HEK293 (cell line): ENCODE measurements around the gene PA2G4.

Experiments used
- EGR2 ChIP-seq: fragments of 450-650 bp; formaldehyde crosslinking; IDR thresholded peaks from 2 replicates; pipeline ENCODE4 v1.5.1; 2016; ENCODE audit warnings: low read depth, missing biosample characterization, missing genetic modification characterization
- KLF16 ChIP-seq: fragments of 450-650 bp; formaldehyde crosslinking; IDR thresholded peaks from 2 replicates; pipeline ENCODE4 v1.5.1; 2017; ENCODE audit warnings: missing biosample characterization, missing genetic modification characterization
- KLF8 ChIP-seq: fragments of 450-650 bp; formaldehyde crosslinking; IDR thresholded peaks from 2 replicates; pipeline ENCODE4 v1.5.1; 2016; ENCODE audit warnings: missing biosample characterization, missing genetic modification characterization
- PRDM1 ChIP-seq: fragments of 450-650 bp; formaldehyde crosslinking; IDR thresholded peaks from 2 replicates; pipeline ENCODE4; 2016; ENCODE audit warnings: missing biosample characterization, missing genetic modification characterization
- SETDB1 ChIP-seq: IDR thresholded peaks from one replicate; pipeline ENCODE4 v1.6.1; 2017; ENCODE audit warnings: mild to moderate bottlenecking, low read length, moderate library complexity, mixed read lengths; ENCODE audit not compliant: insufficient read length
- SP2 ChIP-seq: fragments of 450-650 bp; formaldehyde crosslinking; IDR thresholded peaks from 2 replicates; pipeline ENCODE4 v1.5.1; 2016; ENCODE audit warnings: missing biosample characterization, missing genetic modification characterization
- TSHZ1 ChIP-seq: fragments of 450-650 bp; formaldehyde crosslinking; IDR thresholded peaks from 2 replicates; pipeline ENCODE4 v1.5.1; 2016; ENCODE audit warnings: missing biosample characterization, missing genetic modification characterization, borderline replicate concordance
- ZBTB49 ChIP-seq: fragments of 450-650 bp; formaldehyde crosslinking; IDR thresholded peaks from 2 replicates; pipeline ENCODE4 v1.5.1; 2016; ENCODE audit warnings: missing biosample characterization, missing genetic modification characterization, low read depth
- ZFP3 ChIP-seq: fragments of 450-650 bp; formaldehyde crosslinking; IDR thresholded peaks from 2 replicates; pipeline ENCODE4 v1.5.1; 2016; ENCODE audit warnings: low read depth, missing biosample characterization, missing genetic modification characterization
- ZNF121 ChIP-seq: fragments of 450-650 bp; formaldehyde crosslinking; IDR thresholded peaks from 2 replicates; pipeline ENCODE4 v1.5.1; 2016; ENCODE audit warnings: missing biosample characterization, missing genetic modification characterization
- ZNF169 ChIP-seq: fragments of 450-650 bp; formaldehyde crosslinking; IDR thresholded peaks from 2 replicates; pipeline ENCODE4 v1.5.1; 2016; ENCODE audit warnings: missing biosample characterization, missing genetic modification characterization
- ZNF214 ChIP-seq: fragments of 450-650 bp; formaldehyde crosslinking; IDR thresholded peaks from 2 replicates; pipeline ENCODE4 v1.5.1; 2017; ENCODE audit warnings: missing biosample characterization, mild to moderate bottlenecking, missing genetic modification characterization, borderline replicate concordance
- ZNF280D ChIP-seq: fragments of 450-650 bp; formaldehyde crosslinking; IDR thresholded peaks from 2 replicates; pipeline ENCODE4 v1.5.1; 2016; ENCODE audit warnings: missing biosample characterization, missing genetic modification characterization
- ZNF341 ChIP-seq: fragments of 450-650 bp; formaldehyde crosslinking; IDR thresholded peaks from 2 replicates; pipeline ENCODE4; 2016; ENCODE audit warnings: low read depth, missing biosample characterization, missing genetic modification characterization
- ZNF394 ChIP-seq: fragments of 450-650 bp; formaldehyde crosslinking; IDR thresholded peaks from 2 replicates; pipeline ENCODE4 v1.5.1; 2016; ENCODE audit warnings: missing biosample characterization, missing genetic modification characterization, mild to moderate bottlenecking, moderate library complexity, borderline replicate concordance
- ZNF398 ChIP-seq: fragments of 450-650 bp; formaldehyde crosslinking; IDR thresholded peaks from 2 replicates; pipeline ENCODE4 v1.5.1; 2017; ENCODE audit warnings: missing biosample characterization, missing genetic modification characterization
- ZNF416 ChIP-seq: fragments of 450-650 bp; formaldehyde crosslinking; IDR thresholded peaks from 2 replicates; pipeline ENCODE4 v1.5.1; 2016; ENCODE audit warnings: missing biosample characterization, missing genetic modification characterization
- ZNF544 ChIP-seq: fragments of 450-650 bp; formaldehyde crosslinking; IDR thresholded peaks from 2 replicates; pipeline ENCODE4 v1.5.0; 2017; ENCODE audit warnings: missing biosample characterization, missing genetic modification characterization
- ZNF600 ChIP-seq: fragments of 450-650 bp; formaldehyde crosslinking; IDR thresholded peaks from 2 replicates; pipeline ENCODE4 v1.5.1; 2016; ENCODE audit warnings: missing biosample characterization, missing genetic modification characterization
- ZNF670 ChIP-seq: fragments of 450-650 bp; formaldehyde crosslinking; IDR thresholded peaks from 2 replicates; pipeline ENCODE4 v1.5.1; 2016; ENCODE audit warnings: missing biosample characterization, missing genetic modification characterization, low read depth
- ZNF692 ChIP-seq: fragments of 450-650 bp; formaldehyde crosslinking; IDR thresholded peaks from 2 replicates; pipeline ENCODE4 v1.5.1; 2016; ENCODE audit warnings: missing biosample characterization, missing genetic modification characterization
- ZNF701 ChIP-seq: fragments of 450-650 bp; formaldehyde crosslinking; IDR thresholded peaks from 2 replicates; pipeline ENCODE4 v1.5.1; 2016; ENCODE audit warnings: missing biosample characterization, missing genetic modification characterization
- ZNF704 ChIP-seq: fragments of 450-650 bp; formaldehyde crosslinking; IDR thresholded peaks from 2 replicates; pipeline ENCODE4 v1.5.1; 2016; ENCODE audit warnings: missing biosample characterization, missing genetic modification characterization
- ZNF776 ChIP-seq: fragments of 450-650 bp; formaldehyde crosslinking; IDR thresholded peaks from 2 replicates; pipeline ENCODE4 v1.5.0; 2017; ENCODE audit warnings: missing biosample characterization, missing genetic modification characterization, borderline replicate concordance
- ZSCAN23 ChIP-seq: fragments of 450-650 bp; formaldehyde crosslinking; IDR thresholded peaks from 2 replicates; pipeline ENCODE4 v1.5.1; 2016; ENCODE audit warnings: missing biosample characterization, missing genetic modification characterization

Gene PA2G4

GRCh38 chr12:56157201-56158028 is 53.1 kb downstream of the PA2G4 start (continued):
- TF ChIP-seq ZNF670 (tag by site-specific recombination) (no peak), ZNF280D (tag by site-specific recombination) (no peak), SETDB1 (no peak), TSHZ1 (tag by site-specific recombination) (no peak), ZSCAN23 (no peak), ZBTB49 (no peak), ZNF704 (tag by site-specific recombination) (no peak), ZNF701 (tag by site-specific recombination) (no peak), EGR2 (peak; percentile 44; the same call in 1 of the 2 replicates), ZNF544 (no peak), ZFP3 (no peak), KLF16 (tag by site-specific recombination) (peak; percentile 45; the same call in 1 of the 2 replicates), ZNF692 (tag by site-specific recombination) (peak; percentile 15), ZNF398 (tag by site-specific recombination) (peak; percentile 78), ZNF776 (tag by site-specific recombination) (no peak), ZNF416 (tag by site-specific recombination) (no peak), ZNF169 (tag by site-specific recombination) (no peak), KLF8 (tag by site-specific recombination) (peak; percentile 41), ZNF214 (no peak), ZNF600 (tag by site-specific recombination) (peak; percentile 98), PRDM1 (peak; percentile 96), ZNF394 (tag by site-specific recombination) (peak; percentile 10; the same call in 1 of the 2 replicates), ZNF121 (peak; percentile 83), SP2 (peak; percentile 45), ZNF341 (tag by site-specific recombination) (peak; percentile 70)
